ENCODE results near the gene L3HYPDH.

The L3HYPDH gene

DNA sequence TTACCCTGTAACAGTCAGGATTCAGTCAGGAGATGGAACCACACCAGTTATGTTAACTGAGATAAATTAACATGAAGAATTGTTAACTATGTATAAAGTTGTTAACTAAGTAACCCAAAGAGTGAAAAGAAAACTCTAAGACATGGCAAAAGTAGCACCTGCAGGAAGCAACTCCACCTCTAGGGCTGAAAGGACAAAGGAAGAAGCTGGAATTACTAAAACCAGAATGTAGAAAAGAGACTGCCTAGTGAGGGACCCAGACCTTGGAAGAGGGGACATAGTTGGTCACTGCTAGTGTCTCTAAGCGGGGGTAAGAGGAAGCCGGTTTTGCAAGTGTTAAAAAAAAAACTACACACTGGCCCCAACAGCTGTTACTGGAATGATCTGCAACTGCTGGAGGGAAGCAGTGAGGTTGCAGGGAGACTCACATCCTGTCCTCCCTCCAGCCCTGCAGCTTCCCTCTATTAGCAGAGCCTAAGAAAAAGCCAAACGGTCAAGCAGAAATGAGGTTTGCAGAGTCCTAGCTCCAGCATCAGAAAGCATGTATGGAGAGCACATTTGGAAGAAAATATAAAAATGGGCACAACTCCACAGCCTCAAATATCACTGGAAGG, 58.8 kb downstream of the L3HYPDH start:
- DNase-seq (ENCODE audit: low spot score), result no peak

DNA sequence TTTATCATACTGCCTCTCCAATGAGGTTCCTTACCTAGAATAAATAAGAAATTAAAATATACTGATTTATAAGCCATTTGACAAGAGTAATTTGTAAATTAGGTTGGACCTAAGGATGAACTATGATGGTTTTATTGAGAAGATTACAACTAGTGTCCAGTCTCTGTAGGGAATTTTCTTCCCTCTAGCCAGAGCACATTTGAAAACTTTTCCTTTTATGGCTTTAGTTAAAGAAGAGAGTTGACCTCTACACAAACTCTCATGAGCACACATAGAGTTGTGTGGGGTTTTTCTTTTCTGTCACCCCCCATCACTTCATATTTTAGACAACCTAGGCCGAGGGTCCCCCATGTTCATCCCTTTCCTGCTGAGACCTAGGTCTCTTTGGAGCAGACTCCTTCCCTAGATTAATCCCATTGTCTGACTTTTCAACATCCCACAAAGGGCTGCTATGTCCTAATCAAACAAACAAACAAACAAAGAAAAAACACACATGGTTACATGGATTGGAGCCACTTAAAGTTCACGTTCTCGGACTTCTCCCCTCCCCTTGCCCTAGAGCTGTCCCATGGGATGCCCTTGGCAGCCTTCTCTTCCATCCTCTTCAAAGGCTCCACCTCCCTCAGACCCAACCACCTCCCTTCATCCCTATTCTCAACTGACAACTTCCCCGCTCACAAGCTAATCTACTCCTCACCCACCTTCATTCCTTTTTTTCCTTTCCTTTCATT, 59.7 kb downstream of the L3HYPDH start:
- no peak for DNase-seq (ENCODE audit: low spot score)
